ENCODE results near the gene SLC22A14. TPM values are rescaled to one million over a fixed set of nuclear protein-coding genes. Genes with fewer than 3 reads are reported as not detected.

Gene SLC22A14
- total RNA-seq, 1 donor from 2014 or later = not detected

- Histone ChIP-seq H3K36me3 (no peaks in the 10 kb centered on the region), H3K9me3 (no peaks in the 10 kb centered on the region), H3K4me1 (peaks cover 0 to 3% of the 10 kb centered on the region in 2 donors), H3K4me3 (no peak overlapping the region), H3K27me3 (no peaks in the 10 kb centered on the region), H3K27ac (no peak overlapping the region)
- intact Hi-C loops (cut with DNase I) = loop anchor here (5.0 kb wide), 3 partner anchors 212 to 1033 kb away; partner anchors contain the start of genes ACAA1, MYD88 and SLC25A38
- no peak for TF ChIP-seq CTCF (IDR thresholded peaks at IDR 0.05)
- DNase-seq (ENCODE audit: low spot score in 2 of 2) = peak in 1 of 2 donors; percentile 53
Measured at GRCh38 chr3:38348903-38349302, 66.8 kb downstream of the SLC22A14 start.

GRCh38 chr3:38349684-38350359 lies 67.7 kb downstream of the SLC22A14 start:
- peak in 1 of 2 donors; percentile 30 for DNase-seq (ENCODE audit: low spot score in 2 of 2)
- Histone ChIP-seq H3K27me3 (no peaks in the 10 kb centered on the region), H3K36me3 (no peaks in the 10 kb centered on the region), H3K9me3 (no peaks in the 10 kb centered on the region), H3K27ac (no peak overlapping the region), H3K4me1 (peaks cover 0 to 3% of the 10 kb centered on the region in 2 donors), H3K4me3 (no peak overlapping the region)
- no peak for TF ChIP-seq CTCF (IDR thresholded peaks at IDR 0.05)
- intact Hi-C loops (cut with DNase I) = loop anchor here (5.0 kb wide), 3 partner anchors 213 to 1032 kb away; partner anchors contain the start of genes ACAA1, MYD88 and SLC25A38

- Histone ChIP-seq H3K36me3 (no peaks in the 10 kb centered on the region), H3K4me3 (no peak overlapping the region), H3K9me3 (no peaks in the 10 kb centered on the region), H3K27me3 (no peaks in the 10 kb centered on the region), H3K27ac (no peak overlapping the region), H3K4me1 (no peaks in the 10 kb centered on the region)
- DNase-seq (ENCODE audit: low spot score in 2 of 2) = no peak
- intact Hi-C loops (cut with DNase I) = no loop called here
- TF ChIP-seq CTCF (IDR thresholded peaks at IDR 0.05) = no peak
Measured at GRCh38 chr3:38353151-38353550, 71.1 kb downstream of the SLC22A14 start.

- peak in 1 of 2 donors; percentile 28 for DNase-seq (ENCODE audit: low spot score in 2 of 2)
- H3K4me1 ChIP-seq = no peaks in the 10 kb centered on the region
- H3K36me3 ChIP-seq = no peaks in the 10 kb centered on the region
- H3K27me3 ChIP-seq = no peaks in the 10 kb centered on the region
- intact Hi-C loops (cut with DNase I) = no loop called here
- TF ChIP-seq CTCF (IDR thresholded peaks at IDR 0.05) = no peak
- no peaks in the 10 kb centered on the region for H3K9me3 ChIP-seq
- H3K27ac ChIP-seq = no peak overlapping the region
- H3K4me3 ChIP-seq = no peak overlapping the region
Measured at GRCh38 chr3:38354588-38355330, 72.7 kb downstream of the SLC22A14 start.

GRCh38 chr3:38359038-38359437 lies 76.9 kb downstream of the SLC22A14 start:
- peak in 1 of 2 donors; percentile 25 for DNase-seq (ENCODE audit: low spot score in 2 of 2)
- peaks cover 0 to 4% of the 10 kb centered on the region in 2 donors for H3K36me3 ChIP-seq
- intact Hi-C loops (cut with DNase I) = no loop called here

More at GRCh38 chr3:38359038-38359437, 76.9 kb downstream of the SLC22A14 start:
- H3K27ac ChIP-seq = no peak overlapping the region
- TF ChIP-seq CTCF (IDR thresholded peaks at IDR 0.05) = no peak
- H3K27me3 ChIP-seq = no peaks in the 10 kb centered on the region
- H3K4me1 ChIP-seq = no peaks in the 10 kb centered on the region
- H3K4me3 ChIP-seq = no peak overlapping the region
- no peaks in the 10 kb centered on the region for H3K9me3 ChIP-seq

Data from ascending aorta (tissue), 2 donors.